HEK293 (cell line): ENCODE measurements around the gene ASXL3.

Source experiments
- BCL11B ChIP-seq: fragments of 450-650 bp; formaldehyde crosslinking; IDR thresholded peaks from 2 replicates; pipeline ENCODE4 v1.5.1; 2016; ENCODE audit warnings: low read depth, missing biosample characterization, missing genetic modification characterization
- GLI4 ChIP-seq: fragments of 450-650 bp; formaldehyde crosslinking; IDR thresholded peaks from 2 replicates; pipeline ENCODE4 v1.5.1; 2016; ENCODE audit warnings: missing biosample characterization, missing genetic modification characterization
- HOXD13 ChIP-seq: sonication (generic); formaldehyde crosslinking; IDR thresholded peaks from 2 replicates; pipeline ENCODE4 v1.8.0; 2022; ENCODE audit warnings: missing genetic modification reagents, borderline replicate concordance
- KLF1 ChIP-seq: fragments of 450-650 bp; formaldehyde crosslinking; IDR thresholded peaks from 2 replicates; pipeline ENCODE4 v1.5.1; 2016; ENCODE audit warnings: missing biosample characterization, missing genetic modification characterization
- PATZ1 ChIP-seq: fragments of 450-650 bp; formaldehyde crosslinking; IDR thresholded peaks from 2 replicates; pipeline ENCODE4 v1.5.1; 2016; ENCODE audit warnings: missing biosample characterization, missing genetic modification characterization
- RBAK ChIP-seq: fragments of 450-650 bp; formaldehyde crosslinking; IDR thresholded peaks from 2 replicates; pipeline ENCODE4 v1.5.1; 2016; ENCODE audit warnings: missing biosample characterization, missing genetic modification characterization
- REPIN1 ChIP-seq: fragments of 450-650 bp; formaldehyde crosslinking; IDR thresholded peaks from 2 replicates; pipeline ENCODE4 v1.5.1; 2017; ENCODE audit warnings: missing biosample characterization, missing genetic modification characterization, low read depth
- SP3 ChIP-seq: fragments of 450-650 bp; formaldehyde crosslinking; IDR thresholded peaks from 2 replicates; pipeline ENCODE4 v1.5.1; 2016; ENCODE audit warnings: missing biosample characterization, missing genetic modification characterization
- TCF7L2 ChIP-seq: IDR thresholded peaks from 2 replicates; pipeline ENCODE4 v1.6.1; 2011; ENCODE audit warnings: low read depth, mild to moderate bottlenecking, inconsistent platforms, low read length, moderate library complexity, borderline replicate concordance
- YY2 ChIP-seq: fragments of 450-650 bp; formaldehyde crosslinking; IDR thresholded peaks from 2 replicates; pipeline ENCODE4 v1.5.1; 2016; ENCODE audit warnings: missing biosample characterization, missing genetic modification characterization
- ZBTB1 ChIP-seq: fragments of 450-650 bp; formaldehyde crosslinking; IDR thresholded peaks from 2 replicates; pipeline ENCODE4 v1.5.1; 2016; ENCODE audit warnings: missing biosample characterization, missing genetic modification characterization
- ZBTB26 ChIP-seq: fragments of 450-650 bp; formaldehyde crosslinking; optimal IDR thresholded peaks from 2 replicates; pipeline ENCODE3; 2016; ENCODE audit warnings: missing biosample characterization, mild to moderate bottlenecking, missing genetic modification characterization
- ZFHX2 ChIP-seq: fragments of 450-650 bp; formaldehyde crosslinking; conservative IDR thresholded peaks from 2 replicates; pipeline ENCODE4 v1.5.1; 2016; ENCODE audit warnings: missing biosample characterization, missing genetic modification characterization
- ZNF10 ChIP-seq: fragments of 450-650 bp; formaldehyde crosslinking; IDR thresholded peaks from 2 replicates; pipeline ENCODE4 v1.5.1; 2017; ENCODE audit warnings: missing biosample characterization, missing genetic modification characterization
- ZNF121 ChIP-seq: fragments of 450-650 bp; formaldehyde crosslinking; IDR thresholded peaks from 2 replicates; pipeline ENCODE4 v1.5.1; 2016; ENCODE audit warnings: missing biosample characterization, missing genetic modification characterization
- ZNF155 ChIP-seq: fragments of 450-650 bp; formaldehyde crosslinking; IDR thresholded peaks from 2 replicates; pipeline ENCODE4 v1.5.1; 2016; ENCODE audit warnings: missing biosample characterization, missing genetic modification characterization
- ZNF175 ChIP-seq: fragments of 450-650 bp; formaldehyde crosslinking; IDR thresholded peaks from 2 replicates; pipeline ENCODE4 v1.5.1; 2016; ENCODE audit warnings: missing biosample characterization, missing genetic modification characterization
- ZNF280C ChIP-seq: fragments of 450-650 bp; formaldehyde crosslinking; IDR thresholded peaks from 2 replicates; pipeline ENCODE4 v1.5.1; 2016; ENCODE audit warnings: missing biosample characterization, missing genetic modification characterization
- ZNF350 ChIP-seq: fragments of 450-650 bp; formaldehyde crosslinking; IDR thresholded peaks from 2 replicates; pipeline ENCODE4 v1.5.0; 2017; ENCODE audit warnings: missing biosample characterization, mild to moderate bottlenecking, missing genetic modification characterization
- ZNF354C ChIP-seq: fragments of 450-650 bp; formaldehyde crosslinking; IDR thresholded peaks from 2 replicates; pipeline ENCODE4 v1.5.1; 2016; ENCODE audit warnings: missing biosample characterization, missing genetic modification characterization, low read depth, borderline replicate concordance
- ZNF529 ChIP-seq: fragments of 450-650 bp; formaldehyde crosslinking; IDR thresholded peaks from 2 replicates; pipeline ENCODE4 v1.5.1; 2017; ENCODE audit warnings: missing genetic modification characterization, missing biosample characterization; ENCODE audit not compliant: insufficient replicate concordance
- ZNF571 ChIP-seq: fragments of 450-650 bp; formaldehyde crosslinking; IDR thresholded peaks from 2 replicates; pipeline ENCODE4 v1.5.0; 2017; ENCODE audit warnings: missing biosample characterization, missing genetic modification characterization
- ZNF600 ChIP-seq: fragments of 450-650 bp; formaldehyde crosslinking; IDR thresholded peaks from 2 replicates; pipeline ENCODE4 v1.5.1; 2016; ENCODE audit warnings: missing biosample characterization, missing genetic modification characterization
- ZNF639 ChIP-seq: fragments of 450-650 bp; formaldehyde crosslinking; IDR thresholded peaks from 2 replicates; pipeline ENCODE4 v1.5.1; 2016; ENCODE audit warnings: missing biosample characterization, missing genetic modification characterization
- ZNF704 ChIP-seq: fragments of 450-650 bp; formaldehyde crosslinking; IDR thresholded peaks from 2 replicates; pipeline ENCODE4 v1.5.1; 2016; ENCODE audit warnings: missing biosample characterization, missing genetic modification characterization
- ZNF707 ChIP-seq: fragments of 450-650 bp; formaldehyde crosslinking; IDR thresholded peaks from 2 replicates; pipeline ENCODE4 v1.5.1; 2016; ENCODE audit warnings: missing biosample characterization, missing genetic modification characterization
- ZNF747 ChIP-seq: fragments of 450-650 bp; formaldehyde crosslinking; IDR thresholded peaks from 2 replicates; pipeline ENCODE4 v1.5.1; 2016; ENCODE audit warnings: missing biosample characterization, missing genetic modification characterization
- ZXDB ChIP-seq: fragments of 450-650 bp; formaldehyde crosslinking; IDR thresholded peaks from 2 replicates; pipeline ENCODE4 v1.5.1; 2016; ENCODE audit warnings: missing biosample characterization, missing genetic modification characterization
- TF ChIP-seq, protein P1 (sequence below): fragments of 450-650 bp; formaldehyde crosslinking; IDR thresholded peaks from 2 replicates; pipeline ENCODE4 v1.5.0; 2017; ENCODE audit warnings: missing biosample characterization, missing genetic modification characterization, borderline replicate concordance
- TF ChIP-seq, protein P2 (sequence below): sonication (generic); formaldehyde crosslinking; IDR thresholded peaks from 2 replicates; pipeline ENCODE4 v1.8.1; 2022; ENCODE audit warnings: mild to moderate bottlenecking, moderate library complexity, missing genetic modification reagents

ASXL3 gene

DNA sequence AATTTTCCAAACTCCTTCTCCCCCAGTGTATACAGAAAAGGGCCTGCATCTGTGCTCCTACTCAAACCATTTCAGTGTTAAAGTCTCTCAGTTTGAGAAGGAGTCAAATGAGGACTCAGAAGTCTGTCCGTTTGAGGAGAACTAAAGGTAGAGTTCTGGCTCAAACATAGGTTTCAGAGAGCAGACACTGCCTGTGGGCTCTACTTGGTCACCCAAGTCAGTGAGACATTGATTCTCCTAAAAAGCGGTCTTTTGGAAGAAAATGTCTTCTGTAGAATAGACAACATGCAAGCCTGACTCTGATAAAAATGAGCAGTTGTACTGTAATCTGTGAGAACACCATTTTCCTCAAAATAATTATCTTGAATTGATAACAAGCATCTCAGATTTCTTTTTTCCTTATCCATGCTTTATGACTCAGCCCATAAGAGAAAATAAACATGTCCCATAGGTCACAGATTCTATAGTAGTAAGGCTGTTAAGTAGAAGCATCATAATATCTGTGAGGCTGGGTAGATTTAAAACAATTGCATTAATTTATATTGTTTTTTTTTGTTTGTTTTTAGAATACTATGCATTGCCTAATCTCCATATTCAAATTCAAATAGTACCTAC lies 82.8 kb downstream of the ASXL3 start (continued):
- TF ChIP-seq BCL11B (tag by site-specific recombination) (peak; percentile 78), ZNF10 (tag by site-specific recombination) (peak; percentile 39; the same call in 1 of the 2 replicates), ZNF350 (tag by site-specific recombination) (no peak), ZBTB26 (tag by site-specific recombination) (no peak), ZNF121 (tag by site-specific recombination) (no peak), ZBTB1 (tag by site-specific recombination) (no peak), GLI4 (tag by site-specific recombination) (no peak), ZNF280C (tag by site-specific recombination) (no peak), HOXD13 (CRISPR knock-in tag) (no peak), REPIN1 (tag by site-specific recombination) (no peak), ZNF639 (tag by site-specific recombination) (no peak), ZNF707 (no peak), KLF1 (tag by site-specific recombination) (no peak), ZNF155 (tag by site-specific recombination) (no peak), ZNF529 (tag by site-specific recombination) (no peak), ZNF175 (tag by site-specific recombination) (no peak), PATZ1 (tag by site-specific recombination) (no peak), TCF7L2 (peak; percentile 56; the same call in 1 of the 2 replicates), SP3 (tag by site-specific recombination) (no peak), ZXDB (tag by site-specific recombination) (peak; percentile 87), ZNF571 (tag by site-specific recombination) (no peak), ZNF704 (tag by site-specific recombination) (no peak), YY2 (tag by site-specific recombination) (no peak), ZNF747 (no peak), ZNF600 (tag by site-specific recombination) (no peak), ZNF354C (tag by site-specific recombination) (no peak), RBAK (tag by site-specific recombination) (no peak), ZFHX2 (no peak)
- TF ChIP-seq, protein P1, sequence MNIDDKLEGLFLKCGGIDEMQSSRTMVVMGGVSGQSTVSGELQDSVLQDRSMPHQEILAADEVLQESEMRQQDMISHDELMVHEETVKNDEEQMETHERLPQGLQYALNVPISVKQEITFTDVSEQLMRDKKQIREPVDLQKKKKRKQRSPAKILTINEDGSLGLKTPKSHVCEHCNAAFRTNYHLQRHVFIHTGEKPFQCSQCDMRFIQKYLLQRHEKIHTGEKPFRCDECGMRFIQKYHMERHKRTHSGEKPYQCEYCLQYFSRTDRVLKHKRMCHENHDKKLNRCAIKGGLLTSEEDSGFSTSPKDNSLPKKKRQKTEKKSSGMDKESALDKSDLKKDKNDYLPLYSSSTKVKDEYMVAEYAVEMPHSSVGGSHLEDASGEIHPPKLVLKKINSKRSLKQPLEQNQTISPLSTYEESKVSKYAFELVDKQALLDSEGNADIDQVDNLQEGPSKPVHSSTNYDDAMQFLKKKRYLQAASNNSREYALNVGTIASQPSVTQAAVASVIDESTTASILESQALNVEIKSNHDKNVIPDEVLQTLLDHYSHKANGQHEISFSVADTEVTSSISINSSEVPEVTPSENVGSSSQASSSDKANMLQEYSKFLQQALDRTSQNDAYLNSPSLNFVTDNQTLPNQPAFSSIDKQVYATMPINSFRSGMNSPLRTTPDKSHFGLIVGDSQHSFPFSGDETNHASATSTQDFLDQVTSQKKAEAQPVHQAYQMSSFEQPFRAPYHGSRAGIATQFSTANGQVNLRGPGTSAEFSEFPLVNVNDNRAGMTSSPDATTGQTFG (tag by site-specific recombination): no peak
- TF ChIP-seq, protein P2, sequence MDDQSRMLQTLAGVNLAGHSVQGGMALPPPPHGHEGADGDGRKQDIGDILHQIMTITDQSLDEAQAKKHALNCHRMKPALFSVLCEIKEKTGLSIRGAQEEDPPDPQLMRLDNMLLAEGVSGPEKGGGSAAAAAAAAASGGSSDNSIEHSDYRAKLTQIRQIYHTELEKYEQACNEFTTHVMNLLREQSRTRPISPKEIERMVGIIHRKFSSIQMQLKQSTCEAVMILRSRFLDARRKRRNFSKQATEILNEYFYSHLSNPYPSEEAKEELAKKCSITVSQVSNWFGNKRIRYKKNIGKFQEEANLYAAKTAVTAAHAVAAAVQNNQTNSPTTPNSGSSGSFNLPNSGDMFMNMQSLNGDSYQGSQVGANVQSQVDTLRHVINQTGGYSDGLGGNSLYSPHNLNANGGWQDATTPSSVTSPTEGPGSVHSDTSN (CRISPR knock-in tag): no peak
